ENCODE results near the gene FBXW4.

The FBXW4 gene

GRCh38 chr10:101587725-101588653 lies 107.0 kb downstream of the FBXW4 start, which contains the start of the genes DPCD and POLL:
TSS of gene DPCD (plus strand) at chr10:101588321. CDS start at chr10:101588337, 16 bp downstream.
TSS of gene POLL (minus strand) at chr10:101588257. CDS start at chr10:101587360, 897 bp downstream.
- peak; percentile 97 for DNase-seq (ENCODE audit: insufficient read length, low spot score)
- no peak for TF ChIP-seq PAX5 (IDR thresholded peaks at IDR 0.05; ENCODE audit: insufficient read depth, low read length, severe bottlenecking)
- TF ChIP-seq POLR2A (IDR thresholded peaks at IDR 0.05; ENCODE audit: low read depth, low read length), result peak; percentile 64
- TF ChIP-seq POU2F2 (IDR thresholded peaks at IDR 0.05; ENCODE audit: low read depth, low read length), result no peak
- peak; percentile 67 for TF ChIP-seq TAF1 (IDR thresholded peaks at IDR 0.05; ENCODE audit: low read depth, low read length)
- 0 out of 2 replicates have a peak, but pooled peaks have one; percentile 15 for TF ChIP-seq SPI1 (IDR thresholded peaks at IDR 0.05; ENCODE audit: low read depth, low read length)
- peak; percentile 70 for TF ChIP-seq POLR2AphosphoS5 (IDR thresholded peaks at IDR 0.05; ENCODE audit: low read depth, low read length)
- peak; percentile 100 for FAIRE-seq

GRCh38 chr10:101585841-101586240 lies 109.1 kb downstream of the FBXW4 start:
- no peak for FAIRE-seq
- TF ChIP-seq PAX5 (IDR thresholded peaks at IDR 0.05; ENCODE audit: insufficient read depth, low read length, severe bottlenecking) (no peak), TAF1 (IDR thresholded peaks at IDR 0.05; ENCODE audit: low read depth, low read length) (no peak), SPI1 (IDR thresholded peaks at IDR 0.05; ENCODE audit: low read depth, low read length) (no peak), POLR2A (IDR thresholded peaks at IDR 0.05; ENCODE audit: low read depth, low read length) (no peak), POLR2AphosphoS5 (IDR thresholded peaks at IDR 0.05; ENCODE audit: low read depth, low read length) (no peak), POU2F2 (IDR thresholded peaks at IDR 0.05; ENCODE audit: low read depth, low read length) (no peak)
- no peak for DNase-seq (ENCODE audit: insufficient read length, low spot score)

GRCh38 chr10:101580486-101581399 lies 114.2 kb downstream of the FBXW4 start:
- TF ChIP-seq TAF1 (IDR thresholded peaks at IDR 0.05; ENCODE audit: low read depth, low read length) (no peak), POLR2AphosphoS5 (IDR thresholded peaks at IDR 0.05; ENCODE audit: low read depth, low read length) (no peak), POLR2A (IDR thresholded peaks at IDR 0.05; ENCODE audit: low read depth, low read length) (no peak), SPI1 (IDR thresholded peaks at IDR 0.05; ENCODE audit: low read depth, low read length) (no peak), POU2F2 (IDR thresholded peaks at IDR 0.05; ENCODE audit: low read depth, low read length) (no peak), PAX5 (IDR thresholded peaks at IDR 0.05; ENCODE audit: insufficient read depth, low read length, severe bottlenecking) (no peak)
- FAIRE-seq, result no peak
- DNase-seq (ENCODE audit: insufficient read length, low spot score), result no peak

- no peak for DNase-seq (ENCODE audit: insufficient read length, low spot score)
- TF ChIP-seq PAX5 (IDR thresholded peaks at IDR 0.05; ENCODE audit: insufficient read depth, low read length, severe bottlenecking), result no peak
- no peak for TF ChIP-seq POU2F2 (IDR thresholded peaks at IDR 0.05; ENCODE audit: low read depth, low read length)
- no peak for FAIRE-seq
Measured at GRCh38 chr10:101579516-101579870, 115.5 kb downstream of the FBXW4 start.

- DNase-seq (ENCODE audit: insufficient read length, low spot score), result no peak
- FAIRE-seq, result no peak
- no peak for TF ChIP-seq TAF1 (IDR thresholded peaks at IDR 0.05; ENCODE audit: low read depth, low read length)
- TF ChIP-seq SPI1 (IDR thresholded peaks at IDR 0.05; ENCODE audit: low read depth, low read length), result no peak
- no peak for TF ChIP-seq POLR2AphosphoS5 (IDR thresholded peaks at IDR 0.05; ENCODE audit: low read depth, low read length)
- TF ChIP-seq PAX5 (IDR thresholded peaks at IDR 0.05; ENCODE audit: insufficient read depth, low read length, severe bottlenecking), result no peak
- no peak for TF ChIP-seq POLR2A (IDR thresholded peaks at IDR 0.05; ENCODE audit: low read depth, low read length)
- no peak for TF ChIP-seq POU2F2 (IDR thresholded peaks at IDR 0.05; ENCODE audit: low read depth, low read length)
Measured at GRCh38 chr10:101578803-101579515, 116.0 kb downstream of the FBXW4 start.

- DNase-seq (ENCODE audit: insufficient read length, low spot score), result no peak
- no peak for FAIRE-seq
- TF ChIP-seq POLR2AphosphoS5 (IDR thresholded peaks at IDR 0.05; ENCODE audit: low read depth, low read length) (no peak), PAX5 (IDR thresholded peaks at IDR 0.05; ENCODE audit: insufficient read depth, low read length, severe bottlenecking) (no peak), TAF1 (IDR thresholded peaks at IDR 0.05; ENCODE audit: low read depth, low read length) (no peak), POU2F2 (IDR thresholded peaks at IDR 0.05; ENCODE audit: low read depth, low read length) (no peak), POLR2A (IDR thresholded peaks at IDR 0.05; ENCODE audit: low read depth, low read length) (no peak), SPI1 (IDR thresholded peaks at IDR 0.05; ENCODE audit: low read depth, low read length) (no peak)
Measured at GRCh38 chr10:101578192-101578591, 116.8 kb downstream of the FBXW4 start.

- DNase-seq (ENCODE audit: insufficient read length, low spot score) (no peak), FAIRE-seq (no peak)
- TF ChIP-seq POU2F2 (IDR thresholded peaks at IDR 0.05; ENCODE audit: low read depth, low read length), result no peak
- no peak for TF ChIP-seq POLR2A (IDR thresholded peaks at IDR 0.05; ENCODE audit: low read depth, low read length)
- no peak for TF ChIP-seq TAF1 (IDR thresholded peaks at IDR 0.05; ENCODE audit: low read depth, low read length)
- no peak for TF ChIP-seq POLR2AphosphoS5 (IDR thresholded peaks at IDR 0.05; ENCODE audit: low read depth, low read length)
- no peak for TF ChIP-seq PAX5 (IDR thresholded peaks at IDR 0.05; ENCODE audit: insufficient read depth, low read length, severe bottlenecking)
- no peak for TF ChIP-seq SPI1 (IDR thresholded peaks at IDR 0.05; ENCODE audit: low read depth, low read length)
Measured at GRCh38 chr10:101577121-101577871, 117.7 kb downstream of the FBXW4 start.

Data from GM12891 (cell line).